ENCODE measurements around the gene TUBA3E.
A peak's percentile ranks its signal among the peaks of the same experiment; 100 is the strongest.
"Not testable (repeated sequence)": the region's sequence is repeated elsewhere in the genome, so short reads cannot be mapped to it uniquely, and the experiment has no call there.

TUBA3E gene

DNA sequence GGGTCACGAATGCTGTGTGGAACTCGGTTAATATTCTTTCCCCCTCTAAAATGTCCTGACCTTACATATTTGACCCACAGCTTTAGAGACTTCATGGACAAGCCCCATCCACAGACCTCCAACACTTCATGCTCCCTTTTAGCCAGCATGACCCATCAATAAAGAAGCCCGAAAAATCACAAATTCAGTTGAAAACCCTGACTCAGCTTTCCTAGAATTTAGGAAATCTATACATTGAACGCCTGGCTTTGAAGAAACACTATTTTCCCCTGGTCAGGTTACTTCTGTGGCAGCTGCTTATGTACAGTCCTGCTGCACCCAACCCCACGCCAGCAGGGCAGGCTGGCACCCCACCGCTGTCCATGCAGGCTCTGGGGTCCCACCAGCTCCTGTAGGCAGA lies 6.9 kb downstream of the TUBA3E start:
- DNase-seq (ENCODE audit: low read depth in 2 of 2): not testable (repeated sequence)

DNA sequence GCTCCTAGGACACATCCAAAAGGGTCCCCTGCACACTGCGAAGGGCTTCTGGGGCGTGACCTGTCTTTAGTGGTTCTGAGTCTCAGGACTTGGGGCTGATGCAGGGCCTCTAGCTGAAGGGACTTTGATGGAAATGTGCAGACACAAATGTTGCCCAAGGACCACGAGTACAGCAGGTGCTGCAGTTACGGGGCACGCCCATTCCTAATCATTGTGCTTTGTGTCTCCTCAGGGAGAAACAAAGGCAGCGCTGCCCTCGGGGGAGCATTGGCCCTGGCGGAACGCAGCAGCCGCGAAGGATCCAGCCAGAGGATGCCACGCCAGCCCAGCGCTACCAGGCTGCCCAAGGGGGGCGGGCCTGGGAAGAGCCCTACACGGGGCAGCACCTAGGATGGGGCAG lies 8.0 kb downstream of the TUBA3E start:
- DNase-seq (ENCODE audit: low read depth in 2 of 2): no peak

DNA sequence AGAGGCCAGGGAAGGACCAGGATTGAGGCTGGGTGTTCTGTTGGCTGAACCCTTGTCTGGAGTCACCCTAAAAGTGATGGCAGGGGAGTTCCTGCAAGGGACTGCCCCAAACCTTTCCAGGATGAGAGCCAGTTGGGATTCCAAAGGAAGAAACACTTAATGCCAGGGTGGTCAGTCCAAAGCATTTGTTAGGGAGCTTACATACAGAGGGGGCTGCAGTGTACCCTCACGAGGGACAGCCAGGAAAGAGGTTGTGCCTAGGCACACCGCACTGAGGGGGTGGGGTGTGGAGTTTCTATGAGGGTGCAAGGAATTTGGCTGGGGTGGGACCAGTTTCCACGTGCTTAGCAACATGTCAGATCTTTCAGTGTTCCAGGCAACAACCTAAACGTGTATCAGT lies 9.3 kb downstream of the TUBA3E start:
- DNase-seq (ENCODE audit: low read depth in 2 of 2): not testable (repeated sequence)

GRCh38 chr2:130187859-130188792 lies 10.1 kb downstream of the TUBA3E start:
- DNase-seq (ENCODE audit: low read depth in 2 of 2): not testable (repeated sequence)

GRCh38 chr2:130187268-130187667 lies 11.0 kb downstream of the TUBA3E start:
- DNase-seq (ENCODE audit: low read depth in 2 of 2): no peak

GRCh38 chr2:130186391-130186790 lies 11.8 kb downstream of the TUBA3E start:
- DNase-seq (ENCODE audit: low read depth in 2 of 2): no peak

DNA sequence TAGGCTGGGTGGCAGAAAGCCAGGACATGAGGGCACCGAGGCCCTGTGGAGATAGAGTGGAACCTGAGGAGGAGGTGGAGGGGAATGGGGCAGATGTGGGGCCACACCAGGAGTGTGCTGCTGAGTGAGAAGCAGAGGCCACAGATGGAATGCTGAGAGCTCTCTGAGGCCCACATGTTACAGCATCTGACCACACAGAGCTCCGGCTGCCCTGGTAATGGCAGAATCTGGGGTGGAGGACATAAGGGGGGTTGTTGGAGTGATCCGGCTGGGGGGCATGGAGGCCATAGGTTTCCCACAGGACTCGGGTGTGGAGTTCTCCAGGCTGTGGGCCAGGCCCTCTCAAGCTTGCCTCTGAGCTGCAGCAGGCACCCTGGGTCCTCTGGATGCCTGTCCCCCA lies 12.3 kb downstream of the TUBA3E start:
- no peak for DNase-seq (ENCODE audit: low read depth in 2 of 2)

DNA sequence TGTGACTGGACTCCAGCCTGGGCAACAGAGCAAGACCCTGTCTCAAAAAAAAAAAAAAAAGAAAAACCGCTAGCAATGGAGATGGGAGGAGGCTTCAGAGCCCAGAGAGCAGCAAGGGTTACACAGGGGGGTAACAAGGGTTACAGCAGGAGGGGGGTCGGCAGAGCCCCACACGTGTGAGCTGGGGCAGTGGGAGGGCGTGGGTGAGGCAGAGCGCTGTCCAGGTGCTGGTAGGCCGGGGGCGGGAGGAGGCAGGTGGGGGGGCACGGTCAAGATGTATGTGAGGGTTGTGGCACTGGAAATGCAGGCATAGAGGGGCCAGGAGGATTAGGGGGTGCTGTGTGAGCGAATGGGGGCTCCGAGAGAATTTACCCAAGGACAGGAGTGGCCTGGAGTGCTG lies 12.8 kb downstream of the TUBA3E start:
- no peak for DNase-seq (ENCODE audit: low read depth in 2 of 2)

DNA sequence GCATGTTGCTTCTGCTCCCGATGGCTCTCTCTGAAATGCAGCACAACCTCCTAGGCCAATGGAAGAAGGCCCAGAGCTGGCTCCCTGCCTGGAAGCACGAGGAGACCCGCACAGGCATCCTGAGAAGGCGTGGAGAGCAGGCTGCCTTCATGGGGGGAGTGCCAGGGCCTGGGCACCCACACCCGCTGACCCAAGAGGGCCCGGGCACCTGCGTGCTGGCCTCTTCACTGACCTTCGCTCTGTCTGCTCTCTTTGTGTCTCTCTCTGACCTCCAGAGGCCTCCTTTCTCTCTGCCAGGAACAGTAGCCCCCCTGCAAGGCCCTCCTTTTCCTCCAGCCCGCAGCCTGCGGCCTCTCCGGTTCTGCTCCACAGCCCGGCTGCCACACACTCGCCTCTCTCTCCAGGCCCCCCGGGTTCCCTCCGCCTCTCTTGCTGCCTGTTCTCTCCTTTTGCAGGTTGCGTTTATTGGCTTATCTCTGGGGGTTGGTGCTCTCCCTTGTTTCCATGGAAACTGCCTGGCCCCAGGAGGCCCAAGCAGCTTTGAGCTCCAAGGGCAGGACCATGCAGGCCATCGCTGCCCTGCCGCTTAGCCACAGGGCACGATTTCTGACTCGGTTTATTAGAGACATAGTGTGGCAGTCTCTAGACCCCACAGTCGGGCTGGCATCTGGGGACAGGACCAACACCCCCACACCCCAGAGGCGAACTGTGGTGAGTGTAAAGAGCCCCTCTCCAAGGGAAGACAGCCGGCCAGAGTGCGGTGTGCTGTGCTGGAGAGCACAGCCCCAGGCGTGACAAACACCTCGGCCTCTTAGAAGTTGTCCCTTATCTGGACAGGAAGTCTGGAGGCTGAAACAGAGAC lies 14.5 kb downstream of the TUBA3E start:
- no peak for DNase-seq (ENCODE audit: low read depth in 2 of 2)

GRCh38 chr2:130182826-130183511 lies 15.3 kb downstream of the TUBA3E start:
- DNase-seq (ENCODE audit: low read depth in 2 of 2): not testable (repeated sequence)

DNA sequence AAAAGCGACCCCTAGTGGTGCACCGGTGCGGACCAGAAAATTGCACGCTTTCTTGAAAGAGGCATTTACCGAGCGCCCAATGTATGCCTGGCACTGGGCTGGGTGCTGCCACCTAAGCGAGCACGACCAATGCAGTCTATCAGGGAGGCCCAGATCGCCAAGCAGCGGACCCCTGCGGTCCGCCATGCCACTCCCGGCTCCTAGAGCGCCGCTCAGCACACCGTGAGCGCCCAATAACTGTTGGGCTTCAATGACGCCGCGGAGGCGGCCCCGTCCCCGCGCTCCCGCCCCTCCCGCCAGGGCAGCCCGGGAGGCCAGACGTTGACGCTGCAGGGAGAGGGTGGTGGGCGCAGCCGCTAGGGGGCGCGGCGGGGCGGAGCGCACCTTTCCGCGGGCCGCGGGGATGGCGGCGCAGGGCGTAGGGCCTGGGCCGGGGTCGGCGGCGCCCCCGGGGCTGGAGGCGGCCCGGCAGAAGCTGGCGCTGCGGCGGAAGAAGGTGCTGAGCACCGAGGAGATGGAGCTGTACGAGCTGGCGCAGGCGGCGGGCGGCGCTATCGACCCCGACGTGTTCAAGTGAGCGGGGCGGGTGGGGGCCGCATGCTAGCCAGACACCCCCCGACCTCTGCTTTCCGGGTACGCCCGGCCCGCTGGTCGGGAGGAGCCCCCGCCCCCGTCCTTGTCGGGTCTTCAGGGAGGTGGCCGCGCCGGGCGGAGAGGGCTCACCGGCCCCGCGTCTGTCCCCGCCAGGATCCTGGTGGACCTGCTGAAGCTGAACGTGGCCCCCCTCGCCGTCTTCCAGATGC lies 16.2 kb downstream of the TUBA3E start, which contains the start of gene MZT2B:
Gene MZT2B (plus strand): TSS at position 383 of the 803 bp plus-strand sequence. CDS start 21 bp downstream, at position 404.
- DNase-seq (ENCODE audit: low read depth in 2 of 2): peak; percentile 83 to 88

DNA sequence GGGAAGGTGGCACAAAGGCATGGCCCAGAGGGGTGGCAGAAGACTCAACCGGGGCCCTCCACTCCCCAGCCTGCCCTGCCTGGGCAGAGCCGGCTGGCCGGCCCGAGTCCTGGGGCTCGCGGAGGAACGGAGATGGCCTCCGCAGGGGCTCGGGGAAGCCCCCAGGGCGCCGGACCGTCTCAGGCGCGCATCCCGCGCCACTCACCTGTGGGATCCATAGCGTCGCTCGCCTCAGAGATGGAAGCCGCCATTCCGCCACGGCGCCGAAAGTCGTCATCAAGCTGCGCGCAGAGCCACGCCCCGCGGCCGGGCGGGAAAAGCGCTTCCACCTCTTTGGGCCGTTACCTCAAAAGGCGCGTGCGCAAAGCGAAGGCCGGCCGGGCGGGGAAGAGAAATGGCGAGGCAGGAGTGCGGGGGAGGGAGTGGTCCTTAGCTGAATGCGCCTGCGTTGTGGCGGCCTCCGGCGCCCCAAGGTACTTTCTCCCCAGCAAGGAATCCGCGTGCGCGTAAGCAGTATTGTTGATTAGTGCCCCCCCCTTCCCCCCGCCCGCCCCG lies 16.8 kb downstream of the TUBA3E start, which contains the start of gene SMPD4:
Gene SMPD4 (minus strand): TSS at position 278 of the 555 bp plus-strand sequence. CDS start 5,010 bp downstream, outside the sequence.
- peak; percentile 96 for DNase-seq (ENCODE audit: low read depth in 2 of 2)

DNA sequence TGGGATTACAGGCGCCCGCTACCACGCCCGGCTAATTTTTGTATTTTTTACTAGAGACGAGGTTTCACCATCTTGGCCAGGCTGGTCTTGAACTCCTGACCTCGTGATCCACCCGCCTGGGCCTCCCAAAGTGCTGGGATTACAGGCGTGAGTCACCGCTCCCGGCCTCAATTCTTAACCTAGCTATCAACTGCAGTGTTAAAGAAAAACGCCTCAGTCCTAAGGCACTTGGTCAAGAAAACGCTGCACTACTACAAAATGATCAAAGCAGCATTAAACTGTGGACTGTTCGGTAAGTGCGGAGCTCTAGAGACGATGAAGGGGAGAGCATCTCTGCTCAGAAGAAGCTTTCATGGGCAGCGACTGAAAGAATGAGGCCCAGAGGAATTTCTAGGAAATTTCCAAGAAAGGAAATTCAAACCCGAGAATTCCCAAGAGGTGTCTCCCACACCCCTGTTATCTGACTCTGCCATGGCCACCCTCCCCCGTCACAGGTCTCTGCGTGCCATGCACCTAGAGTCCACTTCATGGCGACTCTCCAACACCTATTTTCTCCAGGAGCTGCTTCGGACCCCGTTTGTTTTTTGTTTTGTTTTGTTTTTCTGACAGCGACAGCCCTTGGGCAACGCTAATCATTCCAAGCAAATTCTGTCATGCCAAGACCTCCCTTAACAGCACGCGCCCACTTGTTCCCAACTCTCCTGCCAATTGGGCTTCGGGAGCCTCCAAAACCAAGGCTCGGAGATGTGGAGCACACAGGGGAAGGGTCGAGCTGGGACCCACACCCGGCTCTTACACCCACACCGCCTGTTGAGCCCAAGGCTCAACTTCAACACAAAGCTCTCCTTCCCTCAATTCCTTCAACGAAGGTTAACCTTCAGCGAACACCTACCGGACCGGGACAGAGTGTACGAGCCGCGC lies 17.6 kb downstream of the TUBA3E start:
- DNase-seq (ENCODE audit: low read depth in 2 of 2): not testable (repeated sequence)

DNA sequence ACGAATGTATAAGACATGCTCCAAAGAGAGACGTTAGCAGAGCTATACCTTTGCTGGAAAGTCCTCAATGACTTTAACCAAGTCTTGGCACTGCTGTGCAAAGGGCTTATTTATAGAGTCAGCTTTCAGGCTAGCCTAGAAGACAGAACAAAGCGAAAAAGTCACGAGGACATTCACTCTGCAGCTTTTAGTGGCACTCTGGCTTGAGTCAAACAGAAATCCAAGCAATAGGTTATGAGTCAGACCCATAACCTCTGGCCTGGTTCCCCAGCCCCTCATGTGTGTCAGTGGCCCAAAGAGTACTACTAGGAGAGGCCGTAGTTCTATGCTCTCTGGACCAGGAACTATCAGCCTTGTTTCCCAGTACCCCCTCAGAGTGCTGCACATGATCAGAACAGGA lies 23.4 kb downstream of the TUBA3E start:
- DNase-seq (ENCODE audit: low read depth in 2 of 2): not testable (repeated sequence)

- DNase-seq (ENCODE audit: low read depth in 2 of 2): no peak
Measured at GRCh38 chr2:130169896-130170295, 28.3 kb downstream of the TUBA3E start.

- not testable (repeated sequence) for DNase-seq (ENCODE audit: low read depth in 2 of 2)
Measured at GRCh38 chr2:130169163-130169562, 29.1 kb downstream of the TUBA3E start.

DNA sequence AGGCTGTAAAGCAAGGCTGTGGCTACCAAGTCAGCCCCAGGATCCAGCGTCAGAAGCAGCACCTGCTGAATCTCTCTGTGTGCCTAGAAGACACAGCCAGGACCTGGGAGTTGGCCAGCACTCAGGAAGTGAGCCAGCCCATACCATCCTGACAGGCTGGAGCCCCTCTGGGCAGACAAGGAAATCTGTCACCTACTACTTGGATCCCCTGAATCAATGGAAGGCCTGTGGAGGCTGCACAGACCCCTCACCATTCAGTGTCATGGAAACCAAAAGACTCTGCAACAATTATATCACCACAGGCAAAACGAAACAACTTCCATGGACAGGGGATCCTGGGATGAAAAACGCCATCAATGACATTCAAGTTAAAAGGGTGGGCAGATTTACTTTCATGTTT lies 31.6 kb downstream of the TUBA3E start:
- not testable (repeated sequence) for DNase-seq (ENCODE audit: low read depth in 2 of 2)

DNA sequence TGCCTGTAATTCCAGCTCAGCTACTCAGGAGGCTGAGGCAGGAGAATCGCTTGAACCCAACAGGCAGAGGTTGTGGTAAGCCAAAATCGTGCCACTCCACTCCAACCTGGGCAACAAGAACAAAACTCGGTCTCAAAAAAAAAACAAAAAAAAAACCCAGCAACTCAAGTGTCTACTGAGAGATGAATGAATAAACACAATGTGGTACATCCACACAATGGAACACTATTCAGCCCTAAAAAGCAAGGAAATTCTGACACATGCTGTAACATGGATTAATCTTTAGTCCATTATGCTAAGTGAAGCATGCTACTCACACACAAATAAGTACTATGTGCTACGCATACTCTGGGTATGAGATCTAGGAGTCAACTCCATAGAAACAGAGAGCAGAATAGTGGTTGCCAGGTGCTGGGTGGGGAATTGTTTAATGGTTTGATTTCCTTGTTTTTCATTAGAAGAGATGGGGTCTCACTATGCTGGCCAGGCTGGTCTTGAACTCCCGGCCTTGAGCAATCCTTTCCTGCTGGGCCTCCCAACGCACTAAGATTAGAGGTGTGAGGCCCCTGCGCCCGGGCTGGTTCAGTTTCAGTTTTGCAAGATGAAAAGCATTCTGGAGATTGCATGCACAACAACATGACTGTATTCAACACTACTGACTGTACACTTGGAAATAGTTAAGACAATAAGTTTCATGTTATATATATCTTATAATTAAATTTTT lies 32.8 kb downstream of the TUBA3E start:
- DNase-seq (ENCODE audit: low read depth in 2 of 2): no peak

DNA sequence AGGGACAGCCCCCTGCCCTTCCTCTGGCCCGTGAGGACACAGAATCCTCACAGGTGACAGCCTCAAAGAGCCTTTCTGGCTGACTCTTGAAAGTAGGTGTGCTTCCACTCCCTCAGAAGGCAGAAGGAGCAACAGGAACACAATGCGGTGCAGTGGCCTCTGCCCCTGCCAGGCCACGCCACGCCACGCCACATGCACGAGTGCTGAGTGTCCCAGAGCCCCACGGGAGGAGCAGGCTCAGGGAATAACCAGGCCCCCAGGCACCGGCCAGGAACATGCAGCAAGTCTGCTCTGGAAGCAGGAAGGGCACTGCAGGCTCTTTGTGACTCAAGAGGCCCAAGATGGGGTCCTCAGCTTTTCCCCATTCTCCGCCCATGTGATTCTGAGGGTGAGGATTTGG lies 35.3 kb downstream of the TUBA3E start:
- DNase-seq (ENCODE audit: low read depth in 2 of 2): no peak

Measured in stimulated activated CD8-positive, alpha-beta memory T cell treated with anti-CD3 and anti-CD28 coated beads, Interleukin-2, amount 100 ng/mL, for 48 hours (primary cell).